ENCODE results near the gene EMSY. TPM values are rescaled to one million over a fixed set of nuclear protein-coding genes. Genes with fewer than 3 reads are reported as not detected.

Gene EMSY
- total RNA-seq, 1 experiment from 2014 or later: 29.3 TPM

- WGBS (ENCODE audit: extremely low coverage, insufficient read length, low lambda C conversion rate): no CpG with 5 or more reads among the region's 2 CpGs
- Histone ChIP-seq H2BK5ac (ENCODE audit: insufficient read length, low read length) (no peak overlapping the region), H3K18ac (ENCODE audit: insufficient read length, low read depth, low read length) (no peak overlapping the region), H4K91ac (ENCODE audit: insufficient read length, low read depth, low read length) (no peak overlapping the region), H3K14ac (ENCODE audit: insufficient read depth, low read length) (no peak overlapping the region), H2BK12ac (ENCODE audit: insufficient read length, low read depth, low read length) (no peak overlapping the region), H3K4me2 (ENCODE audit: insufficient read depth, insufficient read length, low read length) (no peak overlapping the region), H3K79me1 (ENCODE audit: insufficient read depth, low read depth, low read length, poor library complexity, severe bottlenecking) (no peaks in the 10 kb centered on the region), H3K27me3 (ENCODE audit: insufficient read depth, low read length) (no peaks in the 10 kb centered on the region), H4K20me1 (ENCODE audit: control insufficient read depth, insufficient read depth, insufficient read length) (no peaks in the 10 kb centered on the region), H4K5ac (ENCODE audit: insufficient read length, low read depth, low read length) (no peak overlapping the region), H3K23me2 (ENCODE audit: insufficient read length, low read depth, low read length, poor library complexity, severe bottlenecking) (peaks cover 6% of the 10 kb centered on the region), H3K4ac (ENCODE audit: low read depth, low read length) (no peak overlapping the region), H3K27ac (ENCODE audit: insufficient read length, low read depth, low read length) (no peak overlapping the region), H3K4me1 (ENCODE audit: insufficient read depth, low read length) (peaks cover 5% of the 10 kb centered on the region; the same call in 1 of the 2 replicates), H3K79me2 (ENCODE audit: insufficient read depth, low read length) (peaks cover 10% of the 10 kb centered on the region; the same call in 1 of the 2 replicates), H2BK20ac (ENCODE audit: low read depth, low read length, poor library complexity, severe bottlenecking) (no peak overlapping the region), H4K8ac (replicated peaks; ENCODE audit: insufficient read length, low read depth, low read length) (no peak overlapping the region), H3T11ph (ENCODE audit: low read length) (no peak overlapping the region), H3K9me3 (ENCODE audit: control insufficient read depth, low read depth, low read length) (no peaks in the 10 kb centered on the region), H3K9ac (ENCODE audit: extremely low read depth, insufficient read length, low read length) (no peak overlapping the region), H3K23ac (ENCODE audit: insufficient read length, low read depth, low read length) (no peak overlapping the region), H2AK5ac (ENCODE audit: insufficient read length, low read length) (no peak overlapping the region), H2BK120ac (ENCODE audit: low read depth, low read length, poor library complexity, severe bottlenecking) (no peak overlapping the region), H2BK15ac (ENCODE audit: low read depth, low read length) (no peak overlapping the region), H2AFZ (ENCODE audit: low read length) (no peak overlapping the region), H3K56ac (ENCODE audit: insufficient read length, low read depth, low read length) (no peak overlapping the region)
- DNase-seq: no peak
- Mint-ChIP-seq H3K4me1 (peaks cover 63 to 67% of the 10 kb centered on the region in 2 experiments), H3K4me3 (peak overlapping the region; percentile 21 to 30; a peak in 2 of 5 replicates), H3K27me3 (ENCODE audit: low read depth) (no peaks in the 10 kb centered on the region), H3K27ac (peak overlapping the region; percentile 46 to 96 (median 95); a peak in 3 of 7 replicates), H3K9me3 (no peaks in the 10 kb centered on the region), H3K36me3 (ENCODE audit: insufficient read depth in 1 of 3, low read depth in 3 of 3) (peaks cover 4 to 44% (median 27%) of the 10 kb centered on the region in 3 experiments; a peak in 6 of 7 replicates)
- no peak for TF ChIP-seq CTCF (conservative IDR thresholded peaks at IDR 0.05)
These were observed 3.7 kb downstream of the EMSY start for GRCh38 chr11:76448506-76448905.

Measured in H9 (cell line).